CD8-positive, alpha-beta memory T cell (primary cell): ENCODE measurements around the gene SULF2. TPM values are rescaled to one million over a fixed set of nuclear protein-coding genes. Genes with fewer than 3 reads are reported as not detected.

Source experiments
- CTCF ChIA-PET: fragments of 350-600 bp; sonication (Branson Sonifier 250); formaldehyde crosslinking; loops from one replicate; lab custom pipeline; 2021; ENCODE audit warnings: antibody characterized with exemption; lab: Charles Lee
- POLR2A ChIA-PET: fragments of 350-600 bp; sonication (Branson Sonifier 250); formaldehyde crosslinking; loops from one replicate; lab custom pipeline; 2021; ENCODE audit warnings: antibody characterized with exemption; lab: Charles Lee
- DNase-seq, 5 donors: peaks; one replicate each; pipeline versions ENCODE4 v3.0.0 to v3.0.0-alpha.2; 2020 to 2022; ENCODE audit warnings: mixed read lengths in 1 of 5
- H3K27ac ChIP-seq: one replicate; pipeline ENCODE4 v1.7.0; 2013; ENCODE audit warnings: low read depth, mild to moderate bottlenecking, low read length, moderate library complexity
- H3K27me3 ChIP-seq: 2 replicates; pipeline ENCODE4 v1.7.0; 2013; ENCODE audit warnings: low read length, mild to moderate bottlenecking; ENCODE audit not compliant: insufficient read depth, poor library complexity, severe bottlenecking
- H3K36me3 ChIP-seq: 2 replicates; pipeline ENCODE4 v1.7.0; 2013; ENCODE audit warnings: mild to moderate bottlenecking, low read length, moderate library complexity; ENCODE audit not compliant: insufficient read depth
- H3K4me1 ChIP-seq: 2 replicates; pipeline ENCODE4 v1.7.0; 2013; ENCODE audit warnings: mild to moderate bottlenecking, low read length, moderate library complexity; ENCODE audit not compliant: insufficient read depth
- H3K4me3 ChIP-seq: 2 replicates; pipeline ENCODE4 v1.7.0; 2013; ENCODE audit warnings: mild to moderate bottlenecking, low read length
- H3K9me3 ChIP-seq: 2 replicates; pipeline ENCODE4 v1.7.0; 2013; ENCODE audit warnings: mild to moderate bottlenecking, low read length
- H3K27ac Mint-ChIP-seq, 8 donors: one replicate each; pipeline ENCODE4 v1.8.0; 2020 to 2021; ENCODE audit warnings: mixed read lengths in 8 of 8, mild to moderate bottlenecking in 6 of 8, inconsistent platforms in 3 of 8, moderate library complexity in 3 of 8
- H3K27me3 Mint-ChIP-seq, 2 donors: one replicate each; pipeline ENCODE4 v1.8.0; 2020 to 2021; ENCODE audit warnings: mixed read lengths in 2 of 2, mild to moderate bottlenecking in 1 of 2, moderate library complexity in 1 of 2
- H3K36me3 Mint-ChIP-seq, 3 donors: one replicate each; pipeline ENCODE4 v1.8.0; 2020 to 2021; ENCODE audit warnings: mixed read lengths in 3 of 3, inconsistent platforms in 1 of 3, mild to moderate bottlenecking in 1 of 3
- H3K4me1 Mint-ChIP-seq, 3 donors: one replicate each; pipeline ENCODE4 v1.8.0; 2020 to 2021; ENCODE audit warnings: mixed read lengths in 3 of 3, inconsistent platforms in 1 of 3, mild to moderate bottlenecking in 1 of 3
- H3K4me3 Mint-ChIP-seq, 7 donors: one replicate each; pipeline ENCODE4 v1.8.0; 2020 to 2021; ENCODE audit warnings: mixed read lengths in 7 of 7, mild to moderate bottlenecking in 6 of 7, moderate library complexity in 4 of 7, inconsistent platforms in 2 of 7
- H3K9me3 Mint-ChIP-seq, 5 donors: one replicate each; pipeline ENCODE4 v1.8.0; 2020 to 2022; ENCODE audit warnings: mixed read lengths in 5 of 5, mild to moderate bottlenecking in 3 of 5, moderate library complexity in 2 of 5, inconsistent platforms in 1 of 5
- polyA plus RNA-seq: library from polyadenylated mRNA; unstranded; fragments of 300-500 nt; fragmentation: Illumina TruSeq; gene quantifications from one replicate; pipeline ENCODE4 v1.2.3, GENCODE V29; 2021
- total RNA-seq, 2 experiments: library from RNA; stranded (reverse); gene quantifications; one replicate each; pipeline ENCODE4 v1.2.3, GENCODE V29; 2021

Gene SULF2
- total and polyA plus RNA-seq, 3 experiments from 2014 or later = 0.28 to 1.4 (median 1.1) TPM

GRCh38 chr20:47610247-47610944, 174.9 kb downstream of the SULF2 start:
- H3K27ac ChIP-seq = peak overlapping the region; percentile 34
- Mint-ChIP-seq H3K4me1 (peaks cover 59 to 87% (median 74%) of the 10 kb centered on the region in 3 donors), H3K9me3 (no peaks in the 10 kb centered on the region), H3K4me3 (peak overlapping the region in 6 of 7 donors; percentile 36 to 74 (median 49)), H3K36me3 (peaks cover 0 to 12% (median 2%) of the 10 kb centered on the region in 3 donors), H3K27me3 (no peaks in the 10 kb centered on the region), H3K27ac (peak overlapping the region; percentile 59 to 92 (median 90))
- ChIA-PET CTCF (interaction anchor here (0.8 to 2.9 kb wide), 3 partner anchors 9 to 108 kb away, joined by 3 to 12 read pairs (median 8); partner anchors contain the start of gene NCOA3), POLR2A (interaction anchor here (0.6 to 0.7 kb wide), 2 partner anchors 11 to 107 kb away, joined by 3 to 4 read pairs; no protein-coding TSS in a partner anchor)
- no peaks in the 10 kb centered on the region for H3K36me3 ChIP-seq
- H3K9me3 ChIP-seq = no peaks in the 10 kb centered on the region
- no peak overlapping the region for H3K4me3 ChIP-seq
- H3K27me3 ChIP-seq = no peaks in the 10 kb centered on the region
- peak in 4 of 5 donors; percentile 18 to 83 (median 24) for DNase-seq
- peaks cover 41% of the 10 kb centered on the region for H3K4me1 ChIP-seq

- Mint-ChIP-seq H3K27ac (peak overlapping the region; percentile 15 to 76 (median 68)), H3K4me3 (peak overlapping the region in 1 of 7 donors; percentile 18), H3K36me3 (peaks cover 0 to 10% (median 1%) of the 10 kb centered on the region in 3 donors), H3K27me3 (no peaks in the 10 kb centered on the region), H3K9me3 (no peaks in the 10 kb centered on the region), H3K4me1 (peaks cover 60 to 89% (median 74%) of the 10 kb centered on the region in 3 donors)
- Histone ChIP-seq H3K4me3 (no peak overlapping the region), H3K36me3 (no peaks in the 10 kb centered on the region), H3K27me3 (no peaks in the 10 kb centered on the region), H3K9me3 (no peaks in the 10 kb centered on the region), H3K4me1 (peaks cover 41% of the 10 kb centered on the region), H3K27ac (peak overlapping the region; percentile 29)
- DNase-seq = no peak
- ChIA-PET CTCF (interaction anchor here (1.2 to 2.9 kb wide), 3 partner anchors 11 to 1011 kb away, joined by 3 to 12 read pairs (median 8); partner anchors contain the start of gene NCOA3), POLR2A (no interaction called here)
Measured at GRCh38 chr20:47609001-47609400, 176.3 kb downstream of the SULF2 start.
